ENCODE measurements around the gene HPD.

DNA sequence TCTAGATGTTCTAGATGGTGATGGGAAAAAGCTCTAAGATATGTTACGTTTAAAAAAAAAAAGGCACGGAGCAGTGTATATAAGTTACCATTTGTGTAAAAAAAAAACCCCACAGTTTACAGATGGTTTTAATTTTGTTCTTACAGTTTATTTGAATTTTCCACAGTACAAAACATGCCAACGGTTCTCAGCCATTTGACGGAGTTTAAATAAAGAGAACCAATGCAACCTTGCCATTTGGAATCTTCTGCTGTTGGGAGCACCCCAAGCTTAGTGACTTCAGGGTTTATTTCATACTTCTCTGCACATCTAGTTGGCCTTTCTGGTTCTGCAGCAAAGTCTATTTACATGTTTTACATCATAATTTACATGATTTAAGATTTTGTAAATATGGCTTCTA is 7.7 kb upstream of the HPD start:
- TF ChIP-seq, protein P1, sequence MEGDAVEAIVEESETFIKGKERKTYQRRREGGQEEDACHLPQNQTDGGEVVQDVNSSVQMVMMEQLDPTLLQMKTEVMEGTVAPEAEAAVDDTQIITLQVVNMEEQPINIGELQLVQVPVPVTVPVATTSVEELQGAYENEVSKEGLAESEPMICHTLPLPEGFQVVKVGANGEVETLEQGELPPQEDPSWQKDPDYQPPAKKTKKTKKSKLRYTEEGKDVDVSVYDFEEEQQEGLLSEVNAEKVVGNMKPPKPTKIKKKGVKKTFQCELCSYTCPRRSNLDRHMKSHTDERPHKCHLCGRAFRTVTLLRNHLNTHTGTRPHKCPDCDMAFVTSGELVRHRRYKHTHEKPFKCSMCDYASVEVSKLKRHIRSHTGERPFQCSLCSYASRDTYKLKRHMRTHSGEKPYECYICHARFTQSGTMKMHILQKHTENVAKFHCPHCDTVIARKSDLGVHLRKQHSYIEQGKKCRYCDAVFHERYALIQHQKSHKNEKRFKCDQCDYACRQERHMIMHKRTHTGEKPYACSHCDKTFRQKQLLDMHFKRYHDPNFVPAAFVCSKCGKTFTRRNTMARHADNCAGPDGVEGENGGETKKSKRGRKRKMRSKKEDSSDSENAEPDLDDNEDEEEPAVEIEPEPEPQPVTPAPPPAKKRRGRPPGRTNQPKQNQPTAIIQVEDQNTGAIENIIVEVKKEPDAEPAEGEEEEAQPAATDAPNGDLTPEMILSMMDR (IDR thresholded peaks at IDR 0.05), result no peak
- TF ChIP-seq POLR2A (IDR thresholded peaks at IDR 0.05), result no peak
